Ishikawa (cell line): ENCODE results near the gene ZNF460.

Experiments used
- CEBPB ChIP-seq: IDR thresholded peaks from 2 replicates; pipeline ENCODE4 v1.6.1; 2012
- CREB1 ChIP-seq: IDR thresholded peaks from 2 replicates; pipeline ENCODE4 v1.6.1; 2012; ENCODE audit warnings: low read depth
- EGR1 ChIP-seq: IDR thresholded peaks from 2 replicates; pipeline ENCODE4 v1.6.1; 2012
- EP300 ChIP-seq: IDR thresholded peaks from 2 replicates; pipeline ENCODE4 v1.6.1; 2012; ENCODE audit warnings: borderline replicate concordance
- NFIC ChIP-seq: IDR thresholded peaks from 2 replicates; pipeline ENCODE4 v1.6.1; 2012
- RAD21 ChIP-seq: IDR thresholded peaks from 2 replicates; pipeline ENCODE4 v1.6.1; 2012; ENCODE audit warnings: low read depth
- TAF1 ChIP-seq: IDR thresholded peaks from 2 replicates; pipeline ENCODE4 v1.6.1; 2012; ENCODE audit warnings: low read depth, mild to moderate bottlenecking
- TCF12 ChIP-seq: IDR thresholded peaks from 2 replicates; pipeline ENCODE4 v1.6.1; 2012; ENCODE audit warnings: low read depth
- TEAD4 ChIP-seq: IDR thresholded peaks from 2 replicates; pipeline ENCODE4 v1.6.1; 2012
- USF1 ChIP-seq: IDR thresholded peaks from 2 replicates; pipeline ENCODE4 v1.6.1; 2012
- YY1 ChIP-seq: IDR thresholded peaks from 2 replicates; pipeline ENCODE4 v1.6.1; 2012; ENCODE audit warnings: low read depth
- ZBTB7A ChIP-seq: IDR thresholded peaks from 2 replicates; pipeline ENCODE4 v1.6.1; 2012; ENCODE audit warnings: low read depth
- TF ChIP-seq, protein P1 (sequence below): IDR thresholded peaks from 2 replicates; pipeline ENCODE4 v1.6.1; 2012; ENCODE audit warnings: low read depth, mild to moderate bottlenecking
- TF ChIP-seq, protein P2 (sequence below): IDR thresholded peaks from 2 replicates; pipeline ENCODE4 v1.6.1; 2012

DNA sequence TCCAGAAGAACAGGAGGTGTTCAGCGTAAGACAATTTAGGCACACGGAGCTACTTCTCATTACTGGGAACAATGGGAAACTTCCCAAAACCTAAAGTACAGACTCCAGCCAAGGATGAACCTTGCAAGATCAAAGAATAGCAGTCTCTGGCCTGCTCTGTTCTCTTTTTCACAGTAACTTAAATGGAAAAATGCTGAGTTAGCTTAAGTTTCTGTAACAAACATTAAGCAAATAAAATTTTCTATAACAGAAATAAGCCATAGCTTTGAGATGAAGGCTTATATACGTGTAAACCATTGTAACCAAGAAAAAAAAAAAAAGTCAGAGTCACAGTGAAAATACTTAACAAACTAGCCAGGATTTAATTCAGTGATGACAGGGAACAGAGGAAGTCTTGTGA is 18.2 kb upstream of the ZNF460 start:
- TF ChIP-seq, protein P1, sequence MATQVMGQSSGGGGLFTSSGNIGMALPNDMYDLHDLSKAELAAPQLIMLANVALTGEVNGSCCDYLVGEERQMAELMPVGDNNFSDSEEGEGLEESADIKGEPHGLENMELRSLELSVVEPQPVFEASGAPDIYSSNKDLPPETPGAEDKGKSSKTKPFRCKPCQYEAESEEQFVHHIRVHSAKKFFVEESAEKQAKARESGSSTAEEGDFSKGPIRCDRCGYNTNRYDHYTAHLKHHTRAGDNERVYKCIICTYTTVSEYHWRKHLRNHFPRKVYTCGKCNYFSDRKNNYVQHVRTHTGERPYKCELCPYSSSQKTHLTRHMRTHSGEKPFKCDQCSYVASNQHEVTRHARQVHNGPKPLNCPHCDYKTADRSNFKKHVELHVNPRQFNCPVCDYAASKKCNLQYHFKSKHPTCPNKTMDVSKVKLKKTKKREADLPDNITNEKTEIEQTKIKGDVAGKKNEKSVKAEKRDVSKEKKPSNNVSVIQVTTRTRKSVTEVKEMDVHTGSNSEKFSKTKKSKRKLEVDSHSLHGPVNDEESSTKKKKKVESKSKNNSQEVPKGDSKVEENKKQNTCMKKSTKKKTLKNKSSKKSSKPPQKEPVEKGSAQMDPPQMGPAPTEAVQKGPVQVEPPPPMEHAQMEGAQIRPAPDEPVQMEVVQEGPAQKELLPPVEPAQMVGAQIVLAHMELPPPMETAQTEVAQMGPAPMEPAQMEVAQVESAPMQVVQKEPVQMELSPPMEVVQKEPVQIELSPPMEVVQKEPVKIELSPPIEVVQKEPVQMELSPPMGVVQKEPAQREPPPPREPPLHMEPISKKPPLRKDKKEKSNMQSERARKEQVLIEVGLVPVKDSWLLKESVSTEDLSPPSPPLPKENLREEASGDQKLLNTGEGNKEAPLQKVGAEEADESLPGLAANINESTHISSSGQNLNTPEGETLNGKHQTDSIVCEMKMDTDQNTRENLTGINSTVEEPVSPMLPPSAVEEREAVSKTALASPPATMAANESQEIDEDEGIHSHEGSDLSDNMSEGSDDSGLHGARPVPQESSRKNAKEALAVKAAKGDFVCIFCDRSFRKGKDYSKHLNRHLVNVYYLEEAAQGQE: no peak
- TF ChIP-seq NFIC (no peak), EP300 (no peak), USF1 (no peak), RAD21 (no peak), ZBTB7A (no peak), EGR1 (no peak), TEAD4 (no peak), YY1 (no peak), CREB1 (no peak), TAF1 (no peak), TCF12 (no peak), CEBPB (no peak)
- TF ChIP-seq, protein P2, sequence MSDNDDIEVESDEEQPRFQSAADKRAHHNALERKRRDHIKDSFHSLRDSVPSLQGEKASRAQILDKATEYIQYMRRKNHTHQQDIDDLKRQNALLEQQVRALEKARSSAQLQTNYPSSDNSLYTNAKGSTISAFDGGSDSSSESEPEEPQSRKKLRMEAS: no peak
